Gastroesophageal sphincter (tissue), 3 donors: ENCODE measurements around the gene MFSD6L.

Experiments
- CTCF ChIP-seq, 4 experiments: fragments of 200-600 bp in 2 of 4; fragments of 450-650 bp in 2 of 4; sonication (generic) in 1 of 4; IDR thresholded peaks; one replicate each; pipeline ENCODE4 v1.5.1; 2017 to 2019; ENCODE audit warnings: antibody characterized with exemption in 4 of 4, mild to moderate bottlenecking in 2 of 4, moderate library complexity in 2 of 4
- EP300 ChIP-seq: sonication (generic); formaldehyde crosslinking; IDR thresholded peaks from one replicate; pipeline ENCODE4 v1.6.1; 2017; ENCODE audit warnings: antibody characterized with exemption, mild to moderate bottlenecking
- POLR2A ChIP-seq, 2 donors: fragments of 450-650 bp; IDR thresholded peaks; one replicate each; pipeline ENCODE4 v1.6.1; 2017; ENCODE audit warnings: antibody characterized with exemption in 2 of 2, mild to moderate bottlenecking in 2 of 2, moderate library complexity in 1 of 2
- POLR2AphosphoS5 ChIP-seq: sonication (generic); formaldehyde crosslinking; IDR thresholded peaks from one replicate; pipeline ENCODE4 v1.6.1; 2017; ENCODE audit warnings: antibody characterized with exemption

- TF ChIP-seq CTCF (IDR thresholded peaks at IDR 0.05), result no peak
- no peak for TF ChIP-seq POLR2A (IDR thresholded peaks at IDR 0.05)
- TF ChIP-seq EP300, result no peak
- no peak for TF ChIP-seq POLR2AphosphoS5
Measured at GRCh38 chr17:8755590-8756255, 43.4 kb downstream of the MFSD6L start.
